Measurements from ENCODE around the gene ARL6IP4. TPM values are rescaled to one million over a fixed set of nuclear protein-coding genes. Genes with fewer than 3 reads are reported as not detected.

Gene ARL6IP4
- total and polyA plus RNA-seq, 10 of the 15 experiments (the other 5 are each of a cell fraction or from before 2014, with no cell fraction given), result 2.5 to 320 (median 188) TPM

DNA sequence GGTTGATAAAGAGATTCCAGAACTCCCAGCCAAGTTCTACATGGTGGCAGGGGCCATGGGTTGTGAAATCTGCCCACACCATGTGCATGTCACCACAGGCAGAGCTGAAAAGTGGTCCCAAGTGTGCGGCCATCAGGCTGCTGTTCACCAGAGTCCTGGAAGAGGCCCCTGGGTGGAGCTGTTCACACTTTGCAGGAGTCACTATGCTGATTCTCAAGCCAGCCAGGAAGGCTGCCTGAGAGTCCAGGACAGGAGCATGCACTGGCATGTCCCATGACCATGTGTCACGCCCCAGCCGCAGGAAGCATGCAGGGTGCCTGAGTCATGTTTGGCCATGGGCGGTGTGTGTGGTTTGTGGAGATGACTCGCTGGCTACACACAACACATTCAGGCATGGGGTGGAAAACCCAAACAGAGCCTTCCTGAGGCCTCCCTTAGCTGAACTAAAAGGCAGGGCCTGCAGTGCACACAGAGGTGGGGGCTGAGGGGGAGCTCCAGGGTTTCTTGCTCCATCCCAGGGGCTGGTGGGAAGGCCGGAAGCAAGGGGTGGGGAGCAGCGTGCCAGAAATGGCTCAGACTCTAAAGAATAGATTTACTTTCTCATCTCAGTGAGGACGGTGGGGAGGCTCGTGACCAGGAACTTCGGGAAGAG lies 33.7 kb upstream of the ARL6IP4 start (continued):
- TF ChIP-seq, protein P1, sequence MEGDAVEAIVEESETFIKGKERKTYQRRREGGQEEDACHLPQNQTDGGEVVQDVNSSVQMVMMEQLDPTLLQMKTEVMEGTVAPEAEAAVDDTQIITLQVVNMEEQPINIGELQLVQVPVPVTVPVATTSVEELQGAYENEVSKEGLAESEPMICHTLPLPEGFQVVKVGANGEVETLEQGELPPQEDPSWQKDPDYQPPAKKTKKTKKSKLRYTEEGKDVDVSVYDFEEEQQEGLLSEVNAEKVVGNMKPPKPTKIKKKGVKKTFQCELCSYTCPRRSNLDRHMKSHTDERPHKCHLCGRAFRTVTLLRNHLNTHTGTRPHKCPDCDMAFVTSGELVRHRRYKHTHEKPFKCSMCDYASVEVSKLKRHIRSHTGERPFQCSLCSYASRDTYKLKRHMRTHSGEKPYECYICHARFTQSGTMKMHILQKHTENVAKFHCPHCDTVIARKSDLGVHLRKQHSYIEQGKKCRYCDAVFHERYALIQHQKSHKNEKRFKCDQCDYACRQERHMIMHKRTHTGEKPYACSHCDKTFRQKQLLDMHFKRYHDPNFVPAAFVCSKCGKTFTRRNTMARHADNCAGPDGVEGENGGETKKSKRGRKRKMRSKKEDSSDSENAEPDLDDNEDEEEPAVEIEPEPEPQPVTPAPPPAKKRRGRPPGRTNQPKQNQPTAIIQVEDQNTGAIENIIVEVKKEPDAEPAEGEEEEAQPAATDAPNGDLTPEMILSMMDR (IDR thresholded peaks at IDR 0.05 in 2 of 3, conservative IDR thresholded peaks at IDR 0.05 in 1 of 3; ENCODE audit: control insufficient read depth in 2 of 3, extremely low read depth in 1 of 3, insufficient read depth in 1 of 3, low read depth in 3 of 3, low read length in 3 of 3), result peak; percentile 24 to 29 (median 29); a peak in 4 of 6 replicates
- TF ChIP-seq, protein P2, sequence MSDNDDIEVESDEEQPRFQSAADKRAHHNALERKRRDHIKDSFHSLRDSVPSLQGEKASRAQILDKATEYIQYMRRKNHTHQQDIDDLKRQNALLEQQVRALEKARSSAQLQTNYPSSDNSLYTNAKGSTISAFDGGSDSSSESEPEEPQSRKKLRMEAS (IDR thresholded peaks at IDR 0.05; ENCODE audit: low read depth, low read length), result 0 out of 2 replicates have a peak, but pooled peaks have one; percentile 39
- TF ChIP-seq, protein P3, sequence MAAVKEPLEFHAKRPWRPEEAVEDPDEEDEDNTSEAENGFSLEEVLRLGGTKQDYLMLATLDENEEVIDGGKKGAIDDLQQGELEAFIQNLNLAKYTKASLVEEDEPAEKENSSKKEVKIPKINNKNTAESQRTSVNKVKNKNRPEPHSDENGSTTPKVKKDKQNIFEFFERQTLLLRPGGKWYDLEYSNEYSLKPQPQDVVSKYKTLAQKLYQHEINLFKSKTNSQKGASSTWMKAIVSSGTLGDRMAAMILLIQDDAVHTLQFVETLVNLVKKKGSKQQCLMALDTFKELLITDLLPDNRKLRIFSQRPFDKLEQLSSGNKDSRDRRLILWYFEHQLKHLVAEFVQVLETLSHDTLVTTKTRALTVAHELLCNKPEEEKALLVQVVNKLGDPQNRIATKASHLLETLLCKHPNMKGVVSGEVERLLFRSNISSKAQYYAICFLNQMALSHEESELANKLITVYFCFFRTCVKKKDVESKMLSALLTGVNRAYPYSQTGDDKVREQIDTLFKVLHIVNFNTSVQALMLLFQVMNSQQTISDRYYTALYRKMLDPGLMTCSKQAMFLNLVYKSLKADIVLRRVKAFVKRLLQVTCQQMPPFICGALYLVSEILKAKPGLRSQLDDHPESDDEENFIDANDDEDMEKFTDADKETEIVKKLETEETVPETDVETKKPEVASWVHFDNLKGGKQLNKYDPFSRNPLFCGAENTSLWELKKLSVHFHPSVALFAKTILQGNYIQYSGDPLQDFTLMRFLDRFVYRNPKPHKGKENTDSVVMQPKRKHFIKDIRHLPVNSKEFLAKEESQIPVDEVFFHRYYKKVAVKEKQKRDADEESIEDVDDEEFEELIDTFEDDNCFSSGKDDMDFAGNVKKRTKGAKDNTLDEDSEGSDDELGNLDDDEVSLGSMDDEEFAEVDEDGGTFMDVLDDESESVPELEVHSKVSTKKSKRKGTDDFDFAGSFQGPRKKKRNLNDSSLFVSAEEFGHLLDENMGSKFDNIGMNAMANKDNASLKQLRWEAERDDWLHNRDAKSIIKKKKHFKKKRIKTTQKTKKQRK (IDR thresholded peaks at IDR 0.05; ENCODE audit: low read depth, low read length), result no peak
- peak; percentile 94 for TF ChIP-seq RUNX3 (IDR thresholded peaks at IDR 0.05; ENCODE audit: low read length)
- no peak for TF ChIP-seq GATAD2B (conservative IDR thresholded peaks at IDR 0.05; ENCODE audit: low read depth)
- peak; percentile 68; the same call in 1 of the 2 replicates for TF ChIP-seq CREM (IDR thresholded peaks at IDR 0.05; ENCODE audit: low read depth)
- TF ChIP-seq, protein P4, sequence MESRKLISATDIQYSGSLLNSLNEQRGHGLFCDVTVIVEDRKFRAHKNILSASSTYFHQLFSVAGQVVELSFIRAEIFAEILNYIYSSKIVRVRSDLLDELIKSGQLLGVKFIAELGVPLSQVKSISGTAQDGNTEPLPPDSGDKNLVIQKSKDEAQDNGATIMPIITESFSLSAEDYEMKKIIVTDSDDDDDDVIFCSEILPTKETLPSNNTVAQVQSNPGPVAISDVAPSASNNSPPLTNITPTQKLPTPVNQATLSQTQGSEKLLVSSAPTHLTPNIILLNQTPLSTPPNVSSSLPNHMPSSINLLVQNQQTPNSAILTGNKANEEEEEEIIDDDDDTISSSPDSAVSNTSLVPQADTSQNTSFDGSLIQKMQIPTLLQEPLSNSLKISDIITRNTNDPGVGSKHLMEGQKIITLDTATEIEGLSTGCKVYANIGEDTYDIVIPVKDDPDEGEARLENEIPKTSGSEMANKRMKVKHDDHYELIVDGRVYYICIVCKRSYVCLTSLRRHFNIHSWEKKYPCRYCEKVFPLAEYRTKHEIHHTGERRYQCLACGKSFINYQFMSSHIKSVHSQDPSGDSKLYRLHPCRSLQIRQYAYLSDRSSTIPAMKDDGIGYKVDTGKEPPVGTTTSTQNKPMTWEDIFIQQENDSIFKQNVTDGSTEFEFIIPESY (IDR thresholded peaks at IDR 0.05), result no peak
- no peak for TF ChIP-seq HDAC6 (IDR thresholded peaks at IDR 0.05; ENCODE audit: unreplicated experiment)
- TF ChIP-seq SRF (IDR thresholded peaks at IDR 0.05; ENCODE audit: low read depth in 2 of 2, low read length in 2 of 2), result peak; percentile 59 to 76
- peak; percentile 66; the same call in 1 of the 2 replicates for TF ChIP-seq CBFB (IDR thresholded peaks at IDR 0.05; ENCODE audit: low read depth)
- TF ChIP-seq, protein P5, sequence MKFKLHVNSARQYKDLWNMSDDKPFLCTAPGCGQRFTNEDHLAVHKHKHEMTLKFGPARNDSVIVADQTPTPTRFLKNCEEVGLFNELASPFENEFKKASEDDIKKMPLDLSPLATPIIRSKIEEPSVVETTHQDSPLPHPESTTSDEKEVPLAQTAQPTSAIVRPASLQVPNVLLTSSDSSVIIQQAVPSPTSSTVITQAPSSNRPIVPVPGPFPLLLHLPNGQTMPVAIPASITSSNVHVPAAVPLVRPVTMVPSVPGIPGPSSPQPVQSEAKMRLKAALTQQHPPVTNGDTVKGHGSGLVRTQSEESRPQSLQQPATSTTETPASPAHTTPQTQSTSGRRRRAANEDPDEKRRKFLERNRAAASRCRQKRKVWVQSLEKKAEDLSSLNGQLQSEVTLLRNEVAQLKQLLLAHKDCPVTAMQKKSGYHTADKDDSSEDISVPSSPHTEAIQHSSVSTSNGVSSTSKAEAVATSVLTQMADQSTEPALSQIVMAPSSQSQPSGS (IDR thresholded peaks at IDR 0.05; ENCODE audit: low read length), result no peak
- TF ChIP-seq ETV6 (conservative IDR thresholded peaks at IDR 0.05 in 1 of 2, IDR thresholded peaks at IDR 0.05 in 1 of 2; ENCODE audit: borderline replicate concordance in 1 of 2, low read depth in 1 of 2), result peak in 1 of 2 experiments; percentile 28; a peak in 1 of 4 replicates
- TF ChIP-seq BCL11A (IDR thresholded peaks at IDR 0.05; ENCODE audit: low read depth, low read length), result no peak
- peak; percentile 59 for TF ChIP-seq CREB1 (IDR thresholded peaks at IDR 0.05; ENCODE audit: low read depth)
- peak; percentile 17 to 44; a peak in 2 of 4 replicates for TF ChIP-seq EP300 (IDR thresholded peaks at IDR 0.05; ENCODE audit: borderline replicate concordance in 1 of 2, control insufficient read depth in 1 of 2, low read depth in 2 of 2, low read length in 2 of 2)
- TF ChIP-seq SMAD1 (IDR thresholded peaks at IDR 0.05; ENCODE audit: low read depth, partially characterized antibody), result no peak
- TF ChIP-seq NFIC (IDR thresholded peaks at IDR 0.05; ENCODE audit: low read depth, low read length), result peak; percentile 41; the same call in 1 of the 2 replicates

All from GM12878 (cell line).